Effector memory CD4-positive, alpha-beta T cell (primary cell): ENCODE results near the gene IL17F.
"Not testable (repeated sequence)": the region's sequence is repeated elsewhere in the genome, so short reads cannot be mapped to it uniquely, and the experiment has no call there.

Experiments used
- DNase-seq, 3 donors: peaks; one replicate each; pipeline ENCODE4 v3.0.0-alpha.2; 2020
- H3K27ac ChIP-seq: 2 replicates; pipeline ENCODE4 v1.7.0; 2013; ENCODE audit warnings: mild to moderate bottlenecking, low read length, moderate library complexity; ENCODE audit not compliant: insufficient read depth, poor library complexity, severe bottlenecking
- H3K27me3 ChIP-seq: replicated peaks from 2 replicates; pipeline ENCODE4 v1.7.0; 2013; ENCODE audit warnings: mild to moderate bottlenecking, low read length; ENCODE audit not compliant: insufficient read depth, control insufficient read depth, poor library complexity, severe bottlenecking
- H3K36me3 ChIP-seq: 2 replicates; pipeline ENCODE4 v1.7.0; 2013; ENCODE audit warnings: mild to moderate bottlenecking, low read length, moderate library complexity; ENCODE audit not compliant: control insufficient read depth, insufficient read depth
- H3K4me1 ChIP-seq: 2 replicates; pipeline ENCODE4 v1.7.0; 2013; ENCODE audit warnings: low read length, mild to moderate bottlenecking; ENCODE audit not compliant: control insufficient read depth, insufficient read depth, poor library complexity, severe bottlenecking
- H3K4me3 ChIP-seq: 2 replicates; pipeline ENCODE4 v1.7.0; 2013; ENCODE audit warnings: low read length, low read depth, mild to moderate bottlenecking; ENCODE audit not compliant: insufficient read depth, poor library complexity, severe bottlenecking
- H3K9me3 ChIP-seq: 2 replicates; pipeline ENCODE4 v1.7.0; 2013; ENCODE audit warnings: mild to moderate bottlenecking, low read length, moderate library complexity; ENCODE audit not compliant: control insufficient read depth

Gene IL17F

GRCh38 chr6:52201046-52201445 is 43.3 kb downstream of the IL17F start:
- H3K9me3 ChIP-seq, result no peaks in the 10 kb centered on the region
- no peak overlapping the region for H3K27ac ChIP-seq
- H3K36me3 ChIP-seq, result no peaks in the 10 kb centered on the region
- no peaks in the 10 kb centered on the region for H3K4me1 ChIP-seq
- no peak for DNase-seq
- H3K27me3 ChIP-seq, result no peaks in the 10 kb centered on the region
- no peak overlapping the region for H3K4me3 ChIP-seq

- H3K9me3 ChIP-seq, H3K4me1 ChIP-seq, H3K27me3 ChIP-seq, H3K36me3 ChIP-seq, H3K27ac ChIP-seq, H3K4me3 ChIP-seq, DNase-seq: not testable (repeated sequence)
Measured at GRCh38 chr6:52200088-52200487, 44.2 kb downstream of the IL17F start.

- H3K4me1 ChIP-seq, result no peaks in the 10 kb centered on the region
- no peaks in the 10 kb centered on the region for H3K9me3 ChIP-seq
- H3K36me3 ChIP-seq, result no peaks in the 10 kb centered on the region
- no peak overlapping the region for H3K27ac ChIP-seq
- H3K4me3 ChIP-seq, result no peak overlapping the region
- no peaks in the 10 kb centered on the region for H3K27me3 ChIP-seq
- no peak for DNase-seq
Measured at GRCh38 chr6:52195886-52196285, 48.4 kb downstream of the IL17F start.

GRCh38 chr6:52191824-52192223 is 52.5 kb downstream of the IL17F start:
- H3K4me3 ChIP-seq, result no peak overlapping the region
- no peaks in the 10 kb centered on the region for H3K4me1 ChIP-seq
- no peaks in the 10 kb centered on the region for H3K9me3 ChIP-seq
- no peaks in the 10 kb centered on the region for H3K27me3 ChIP-seq
- no peak overlapping the region for H3K27ac ChIP-seq
- DNase-seq, result no peak
- no peaks in the 10 kb centered on the region for H3K36me3 ChIP-seq

GRCh38 chr6:52190409-52190808 is 53.9 kb downstream of the IL17F start:
- Histone ChIP-seq H3K27me3 (no peaks in the 10 kb centered on the region), H3K36me3 (no peaks in the 10 kb centered on the region), H3K4me1 (no peaks in the 10 kb centered on the region), H3K27ac (no peak overlapping the region), H3K9me3 (no peaks in the 10 kb centered on the region), H3K4me3 (no peak overlapping the region)
- no peak for DNase-seq

- no peaks in the 10 kb centered on the region for H3K27me3 ChIP-seq
- no peak overlapping the region for H3K27ac ChIP-seq
- H3K4me1 ChIP-seq, result no peaks in the 10 kb centered on the region
- H3K9me3 ChIP-seq, result no peaks in the 10 kb centered on the region
- no peak for DNase-seq
- no peak overlapping the region for H3K4me3 ChIP-seq
- H3K36me3 ChIP-seq, result no peaks in the 10 kb centered on the region
Measured at GRCh38 chr6:52189974-52190373, 54.3 kb downstream of the IL17F start.

GRCh38 chr6:52187098-52187497 is 57.2 kb downstream of the IL17F start:
- Histone ChIP-seq H3K4me3 (no peak overlapping the region), H3K4me1 (no peaks in the 10 kb centered on the region)

More at GRCh38 chr6:52187098-52187497, 57.2 kb downstream of the IL17F start:
- no peak overlapping the region for H3K27ac ChIP-seq
- H3K36me3 ChIP-seq, result no peaks in the 10 kb centered on the region
- no peaks in the 10 kb centered on the region for H3K27me3 ChIP-seq
- DNase-seq, result no peak
- H3K9me3 ChIP-seq, result no peaks in the 10 kb centered on the region
